Colonic mucosa (tissue), 4 donors: ENCODE data around the gene FUCA2. TPM values are rescaled to one million over a fixed set of nuclear protein-coding genes. Genes with fewer than 3 reads are reported as not detected.
"Not testable (repeated sequence)": the region's sequence is repeated elsewhere in the genome, so short reads cannot be mapped to it uniquely, and the experiment has no call there.

ENCODE experiments used
- DNase-seq: peaks from one replicate; pipeline ENCODE4 v3.0.0-alpha.2; 2020
- H3K27ac ChIP-seq: fragments of 200-600 bp; one replicate; pipeline ENCODE4 v1.8.0; 2021
- H3K27me3 ChIP-seq: fragments of 200-600 bp; one replicate; pipeline ENCODE4 v1.8.0; 2021
- H3K36me3 ChIP-seq: fragments of 200-600 bp; one replicate; pipeline ENCODE4 v1.8.0; 2021
- H3K4me1 ChIP-seq: fragments of 200-600 bp; one replicate; pipeline ENCODE4 v1.8.0; 2021; ENCODE audit warnings: mild to moderate bottlenecking
- H3K4me3 ChIP-seq: fragments of 200-600 bp; one replicate; pipeline ENCODE4 v1.8.0; 2021
- H3K9ac ChIP-seq, 2 donors: one replicate each; pipeline ENCODE4 v1.7.0; 2013; ENCODE audit warnings: control low read depth in 2 of 2, low read depth in 2 of 2, low read length in 2 of 2
- H3K9me3 ChIP-seq: fragments of 200-600 bp; one replicate; pipeline ENCODE4 v1.8.0; 2021
- CTCF ChIP-seq: fragments of 200-600 bp; IDR thresholded peaks from one replicate; pipeline ENCODE4 v1.8.0; 2022; ENCODE audit warnings: antibody characterized with exemption, mild to moderate bottlenecking
- intact Hi-C: fragments of 100-400 bp; cut with DNase I; formaldehyde crosslinking; loops from one replicate; pipeline ENCODE4 v1.14.1; 2022
- total RNA-seq, 2 donors: library from RNA; stranded (reverse); fragmentation: NEBNext Ultra II Directional in 1 of 2; extraction: Animal tissue kit (Norgen Biotek cat#: 25700) in 1 of 2; gene quantifications; one replicate each; pipeline ENCODE4 v1.2.1, GENCODE V29; 2021
- donor health status: healthy.
- donor health status: DM: no; HTN: no; CAD: no.
- donor health status: DM: no; HTN: no; CAD: no.

Gene FUCA2
- total RNA-seq, 2 donors from 2014 or later: 72.2 to 93.1 TPM

DNA sequence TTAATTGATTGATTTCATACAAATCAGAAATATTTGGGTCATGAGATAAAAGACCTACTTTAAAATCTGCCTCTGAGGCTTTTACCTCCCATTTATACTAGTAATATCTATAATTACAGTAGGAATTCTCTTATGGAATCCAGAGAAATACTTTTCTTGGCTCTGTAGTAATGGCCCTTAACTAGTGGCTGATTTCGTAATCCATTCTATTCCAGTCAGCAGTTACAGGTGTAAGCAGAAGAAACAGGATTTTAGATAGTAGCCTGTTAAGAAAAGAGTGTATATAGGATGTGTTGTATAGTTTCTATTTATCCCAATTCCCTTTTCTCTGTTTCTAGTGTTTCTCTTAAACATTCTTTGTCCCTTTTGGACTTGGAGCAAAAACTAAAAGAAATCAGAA is 39.7 kb downstream of the FUCA2 start:
- Histone ChIP-seq H3K9me3 (no peaks in the 10 kb centered on the region), H3K4me3 (no peak overlapping the region), H3K36me3 (no peaks in the 10 kb centered on the region), H3K4me1 (no peaks in the 10 kb centered on the region), H3K27ac (no peak overlapping the region), H3K27me3 (no peaks in the 10 kb centered on the region), H3K9ac (no peak overlapping the region)
- DNase-seq: no peak
- TF ChIP-seq CTCF: no peak
- intact Hi-C loops: no loop called here

DNA sequence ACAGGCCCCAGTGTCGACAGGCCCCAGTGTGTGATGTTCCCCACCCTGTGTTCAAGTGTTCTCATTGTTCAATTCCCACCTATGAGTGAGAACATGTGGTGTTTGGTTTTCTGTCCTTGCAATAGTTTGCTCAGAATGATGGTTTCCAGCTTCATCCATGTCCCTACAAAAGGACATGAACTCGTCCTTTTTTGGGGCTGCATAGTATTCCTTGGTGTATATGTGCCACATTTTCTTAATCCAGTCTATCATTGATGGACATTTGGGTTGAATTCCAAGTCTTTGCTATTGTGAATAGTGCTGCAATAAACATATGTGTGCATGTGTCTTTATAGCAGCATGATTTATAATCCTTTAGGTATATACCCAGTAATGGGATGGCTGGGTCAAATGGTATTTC is 42.7 kb downstream of the FUCA2 start:
- H3K27ac ChIP-seq, H3K36me3 ChIP-seq, intact Hi-C loops, H3K4me1 ChIP-seq, H3K4me3 ChIP-seq, H3K9me3 ChIP-seq, H3K9ac ChIP-seq, DNase-seq, H3K27me3 ChIP-seq: not testable (repeated sequence)

DNA sequence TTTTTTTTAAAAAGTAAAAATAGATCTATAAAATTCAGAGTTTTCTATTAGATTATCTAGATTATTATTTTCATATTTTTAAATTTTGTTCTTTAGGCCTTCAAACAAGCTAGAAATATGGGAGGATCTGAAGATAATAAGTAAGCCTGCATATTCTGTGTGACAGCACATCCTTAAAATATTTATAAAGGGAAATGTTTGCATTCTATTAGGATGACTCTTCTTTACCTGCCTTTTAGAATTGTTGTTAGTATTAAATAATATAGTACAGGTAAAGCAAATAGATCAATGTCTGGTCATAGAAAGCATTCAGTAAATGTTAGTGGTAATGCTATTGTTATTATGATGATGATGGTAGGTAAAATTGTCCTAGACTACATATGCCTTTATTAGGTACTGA is 43.5 kb downstream of the FUCA2 start:
- TF ChIP-seq CTCF: no peak
- no peak for DNase-seq
- H3K27ac ChIP-seq: no peak overlapping the region
- H3K9ac ChIP-seq: no peak overlapping the region
- H3K4me3 ChIP-seq: no peak overlapping the region
- intact Hi-C loops: no loop called here
- no peaks in the 10 kb centered on the region for H3K27me3 ChIP-seq
- H3K4me1 ChIP-seq: no peaks in the 10 kb centered on the region
- H3K36me3 ChIP-seq: no peaks in the 10 kb centered on the region
- no peaks in the 10 kb centered on the region for H3K9me3 ChIP-seq

GRCh38 chr6:143465546-143465945 is 46.0 kb downstream of the FUCA2 start:
- H3K9me3 ChIP-seq: no peaks in the 10 kb centered on the region
- TF ChIP-seq CTCF: no peak
- no peaks in the 10 kb centered on the region for H3K36me3 ChIP-seq
- H3K27me3 ChIP-seq: no peaks in the 10 kb centered on the region
- no peak overlapping the region for H3K4me3 ChIP-seq
- H3K27ac ChIP-seq: no peak overlapping the region
- no peaks in the 10 kb centered on the region for H3K4me1 ChIP-seq
- intact Hi-C loops: no loop called here
- DNase-seq: no peak
- H3K9ac ChIP-seq: no peak overlapping the region

DNA sequence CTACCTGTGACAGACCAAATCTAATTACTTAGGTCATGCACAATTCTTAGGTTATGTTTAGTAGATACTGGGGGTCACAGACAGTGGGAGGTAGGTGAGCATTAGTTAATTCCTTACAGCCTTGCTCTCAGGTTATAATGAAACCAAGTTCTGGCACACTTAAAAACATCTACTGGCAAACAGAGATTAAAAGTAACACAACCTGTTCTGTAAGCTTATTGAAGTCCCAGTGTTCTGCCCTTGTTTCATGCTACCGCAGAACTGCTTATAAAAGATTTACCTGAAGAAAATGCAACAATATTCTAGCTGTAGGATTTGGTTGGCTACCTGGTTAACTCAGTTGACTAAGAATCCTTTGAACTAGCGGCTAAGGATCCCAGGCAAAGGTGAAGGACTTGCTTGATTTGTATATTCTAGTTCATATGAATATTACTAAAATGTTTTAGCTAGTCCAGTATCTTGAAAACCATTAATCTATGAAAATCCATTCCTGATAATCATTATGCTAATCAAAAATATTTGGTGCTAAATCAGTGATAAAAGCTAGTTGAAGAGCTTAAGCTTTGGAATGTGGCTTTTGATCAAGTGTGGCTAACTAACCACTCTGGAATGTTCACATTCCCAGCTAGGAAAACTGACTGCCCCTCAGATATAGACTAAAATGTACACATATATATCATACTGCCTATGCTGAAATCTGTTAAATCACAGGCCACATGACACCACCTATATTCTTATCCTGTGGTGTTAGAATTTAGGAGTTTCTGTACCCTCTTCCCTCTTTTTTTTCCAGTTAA is 53.8 kb downstream of the FUCA2 start:
- Histone ChIP-seq H3K4me1 (no peaks in the 10 kb centered on the region), H3K27me3 (no peaks in the 10 kb centered on the region), H3K27ac (no peak overlapping the region), H3K36me3 (no peaks in the 10 kb centered on the region), H3K9me3 (no peaks in the 10 kb centered on the region), H3K4me3 (no peak overlapping the region), H3K9ac (no peak overlapping the region)
- intact Hi-C loops: no loop called here
- TF ChIP-seq CTCF: no peak
- DNase-seq: no peak

DNA sequence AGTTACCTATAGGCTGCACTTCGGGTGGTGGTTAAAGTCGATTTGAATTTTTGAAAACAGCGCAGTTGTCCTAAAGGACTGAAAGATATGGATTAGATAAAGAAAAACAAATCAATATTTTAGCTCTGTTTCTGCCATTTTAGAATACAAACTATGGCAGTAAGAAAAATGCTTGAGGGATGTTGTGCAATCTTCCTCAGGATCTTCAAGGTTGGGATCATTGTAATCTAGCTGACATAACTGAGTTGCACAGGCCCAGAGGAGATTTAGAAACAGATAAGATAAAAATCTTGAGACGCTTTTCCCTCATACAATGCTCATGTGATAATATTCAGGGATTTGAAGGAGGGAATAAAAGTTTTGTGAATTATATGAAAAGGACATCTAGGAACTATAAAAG is 60.0 kb downstream of the FUCA2 start:
- Histone ChIP-seq H3K4me1 (no peaks in the 10 kb centered on the region), H3K4me3 (peak overlapping the region; percentile 61), H3K27me3 (no peaks in the 10 kb centered on the region), H3K36me3 (no peaks in the 10 kb centered on the region), H3K27ac (no peak overlapping the region), H3K9me3 (no peaks in the 10 kb centered on the region), H3K9ac (peak overlapping the region in 1 of 2 donors; percentile 92)
- intact Hi-C loops: no loop called here
- DNase-seq: no peak
- no peak for TF ChIP-seq CTCF
